KOPT-K1 (cell line): ENCODE data around the gene PHKB.
"Not testable (repeated sequence)": the region's sequence is repeated elsewhere in the genome, so short reads cannot be mapped to it uniquely, and the experiment has no call there.

Experiments used
- H3K27ac ChIP-seq: fragments of 200-600 bp; sonication (generic); 2 replicates; pipeline ENCODE4 v1.5.1; 2016; ENCODE audit warnings: antibody characterized with exemption, mild to moderate bottlenecking, low read depth, low read length; ENCODE audit not compliant: poor library complexity, severe bottlenecking
- H3K36me3 ChIP-seq: fragments of 200-600 bp; sonication (generic); 2 replicates; pipeline ENCODE4 v1.5.1; 2017; ENCODE audit warnings: antibody characterized with exemption, mild to moderate bottlenecking, low read length, moderate library complexity; ENCODE audit not compliant: insufficient read depth
- H3K9me3 ChIP-seq: fragments of 200-600 bp; sonication (generic); 2 replicates; pipeline ENCODE4 v1.5.1; 2017; ENCODE audit warnings: antibody characterized with exemption, low read length, mild to moderate bottlenecking; ENCODE audit not compliant: insufficient read depth, poor library complexity, severe bottlenecking

PHKB gene

DNA sequence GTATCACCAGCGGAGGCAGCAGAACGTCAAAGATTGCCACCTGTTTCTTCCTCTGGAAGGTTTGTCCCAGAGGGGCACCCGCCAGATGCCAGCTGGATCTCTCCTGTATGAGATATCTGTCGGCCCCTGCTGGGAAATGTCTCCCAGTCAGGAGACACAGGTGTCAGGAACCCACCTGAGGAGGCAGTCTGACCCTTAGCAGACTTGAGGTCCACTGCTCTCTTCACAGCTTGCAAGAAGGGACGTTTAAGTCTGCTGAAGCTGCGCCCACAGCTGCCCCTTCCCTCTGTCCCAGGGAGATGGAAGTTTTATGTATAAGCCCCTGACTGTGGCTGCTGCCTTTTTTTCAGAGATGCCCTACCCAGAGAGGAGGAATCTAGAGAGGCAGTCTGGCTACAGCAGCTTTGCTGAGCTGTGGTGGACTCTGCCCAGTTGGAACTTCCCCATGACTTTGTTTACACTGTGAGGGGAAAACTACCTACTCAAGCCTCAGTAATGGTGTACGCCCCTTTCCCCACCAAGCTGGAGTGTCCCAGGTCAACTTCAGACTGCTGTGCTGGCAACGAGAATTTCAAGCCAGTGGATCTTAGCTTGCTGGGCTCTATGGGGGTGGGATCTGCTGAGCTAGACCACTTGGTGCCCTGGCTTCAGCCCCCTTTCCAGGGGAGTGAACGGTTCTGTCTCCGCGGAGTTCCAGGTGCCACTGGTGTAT lies 92.9 kb downstream of the PHKB start:
- Histone ChIP-seq H3K36me3 (peaks cover 26% of the 10 kb centered on the region; the same call in 1 of the 2 replicates), H3K27ac (no peak overlapping the region), H3K9me3 (peaks cover 15% of the 10 kb centered on the region)

GRCh38 chr16:47554587-47554986 lies 93.5 kb downstream of the PHKB start:
- Histone ChIP-seq H3K9me3 (peaks cover 15% of the 10 kb centered on the region), H3K36me3 (peaks cover 21% of the 10 kb centered on the region; the same call in 1 of the 2 replicates)
- not testable (repeated sequence) for H3K27ac ChIP-seq

GRCh38 chr16:47561286-47561685 lies 100.2 kb downstream of the PHKB start:
- no peaks in the 10 kb centered on the region for H3K9me3 ChIP-seq
- H3K36me3 ChIP-seq: peaks cover 6% of the 10 kb centered on the region; the same call in 1 of the 2 replicates
- H3K27ac ChIP-seq: no peak overlapping the region

- peaks cover 6% of the 10 kb centered on the region; the same call in 1 of the 2 replicates for H3K36me3 ChIP-seq
- H3K27ac ChIP-seq: no peak overlapping the region
- no peaks in the 10 kb centered on the region for H3K9me3 ChIP-seq
Measured at GRCh38 chr16:47562366-47562765, 101.2 kb downstream of the PHKB start.

DNA sequence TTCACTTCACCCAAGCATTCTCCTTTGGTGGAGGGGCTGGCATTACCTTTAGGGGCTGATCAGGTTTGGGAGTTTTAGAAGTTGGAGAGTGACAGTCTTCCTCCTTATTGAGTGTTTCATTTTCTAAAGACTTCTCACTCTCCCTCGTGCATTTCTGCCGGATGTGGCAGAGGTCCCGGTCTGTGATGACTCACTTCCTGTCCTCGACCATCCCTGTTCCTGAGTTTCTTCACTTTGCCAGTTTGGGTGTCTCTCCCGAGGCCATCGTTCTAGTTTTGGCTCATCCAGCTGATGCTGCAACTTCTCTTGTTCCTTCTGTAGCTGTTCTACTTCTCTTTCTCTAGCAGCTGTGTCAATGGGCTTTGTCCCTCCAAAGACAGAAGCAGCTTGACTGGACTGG lies 104.3 kb downstream of the PHKB start:
- Histone ChIP-seq H3K9me3 (no peaks in the 10 kb centered on the region), H3K27ac (no peak overlapping the region), H3K36me3 (peaks cover 6% of the 10 kb centered on the region; the same call in 1 of the 2 replicates)

- Histone ChIP-seq H3K27ac (no peak overlapping the region), H3K36me3 (peaks cover 6% of the 10 kb centered on the region; the same call in 1 of the 2 replicates), H3K9me3 (no peaks in the 10 kb centered on the region)
Measured at GRCh38 chr16:47567321-47567720, 106.2 kb downstream of the PHKB start.

GRCh38 chr16:47568351-47568750 lies 107.2 kb downstream of the PHKB start:
- no peak overlapping the region for H3K27ac ChIP-seq
- no peaks in the 10 kb centered on the region for H3K9me3 ChIP-seq
- peaks cover 6% of the 10 kb centered on the region; the same call in 1 of the 2 replicates for H3K36me3 ChIP-seq

GRCh38 chr16:47571049-47571448 lies 109.9 kb downstream of the PHKB start:
- H3K36me3 ChIP-seq: peaks cover 2% of the 10 kb centered on the region; the same call in 1 of the 2 replicates

GRCh38 chr16:47571711-47572110 lies 110.6 kb downstream of the PHKB start:
- Histone ChIP-seq H3K9me3 (no peaks in the 10 kb centered on the region), H3K36me3 (no peaks in the 10 kb centered on the region; the same call in 1 of the 2 replicates), H3K27ac (no peak overlapping the region)

More at GRCh38 chr16:47571049-47571448, 109.9 kb downstream of the PHKB start:
- Histone ChIP-seq H3K9me3 (no peaks in the 10 kb centered on the region), H3K27ac (no peak overlapping the region)

DNA sequence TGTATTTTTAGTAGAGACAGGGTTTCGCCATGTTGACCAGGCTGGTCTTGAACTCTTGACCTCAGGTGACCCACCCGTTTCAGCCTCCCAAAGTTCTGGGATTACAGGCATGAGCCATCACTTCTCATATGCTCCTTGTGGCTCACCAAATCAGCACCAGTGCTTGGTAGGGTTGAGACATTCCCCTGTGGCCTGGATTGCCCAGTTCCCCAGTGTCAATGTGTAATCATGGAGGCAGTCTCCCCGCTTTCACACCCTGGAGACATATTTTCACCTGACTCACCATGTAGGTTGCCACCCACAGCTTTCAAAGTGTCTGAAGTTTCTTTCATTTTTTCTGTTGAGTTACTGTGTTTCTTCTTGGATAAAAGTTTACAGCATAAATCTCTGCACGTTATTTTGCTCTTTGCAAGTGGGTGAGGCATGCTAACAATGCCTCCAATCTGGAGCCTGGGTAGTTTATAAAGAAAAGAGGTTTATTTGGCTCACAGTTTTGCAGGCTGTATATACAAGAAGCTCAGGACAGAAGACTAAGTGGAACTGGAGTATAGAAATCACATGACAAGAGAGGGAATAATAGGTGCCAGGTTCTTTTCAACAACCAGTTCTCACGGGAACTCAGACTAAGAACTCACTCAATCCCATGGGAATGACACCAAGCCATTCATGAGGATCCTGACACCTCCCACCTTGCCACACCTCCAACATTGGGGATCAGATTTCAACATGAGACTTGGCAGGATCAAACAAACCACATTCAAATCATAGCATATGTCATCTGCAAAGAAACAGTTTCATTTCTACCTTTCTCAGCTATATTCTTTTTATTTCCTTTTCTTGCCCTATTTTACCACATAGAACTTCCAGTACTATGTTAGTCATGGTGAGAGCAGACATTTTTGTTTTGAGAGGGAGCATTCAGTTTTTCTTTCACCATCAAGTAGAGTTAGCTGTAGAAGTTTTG lies 113.2 kb downstream of the PHKB start:
- Histone ChIP-seq H3K27ac (no peak overlapping the region), H3K36me3 (no peaks in the 10 kb centered on the region), H3K9me3 (no peaks in the 10 kb centered on the region)

DNA sequence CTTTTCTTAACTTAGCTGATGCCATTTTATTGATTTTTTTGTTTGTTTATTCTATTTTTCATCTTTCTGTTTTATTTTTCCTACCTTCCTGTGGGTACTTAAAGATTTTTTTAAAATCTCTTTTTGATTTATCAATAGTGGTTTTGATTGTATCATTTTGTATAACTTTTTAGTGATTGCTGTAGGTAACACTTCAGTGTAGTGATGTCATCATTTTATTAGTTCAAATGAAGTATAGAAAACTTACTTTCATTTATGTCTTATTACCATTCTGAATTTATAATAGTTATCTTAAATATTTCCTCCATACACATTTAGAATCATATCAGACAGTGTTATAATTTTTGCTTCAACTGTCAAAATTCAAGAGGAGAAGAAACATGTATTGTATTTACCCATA lies 115.9 kb downstream of the PHKB start:
- Histone ChIP-seq H3K36me3 (peaks cover 5% of the 10 kb centered on the region; the same call in 1 of the 2 replicates), H3K9me3 (no peaks in the 10 kb centered on the region), H3K27ac (no peak overlapping the region)

DNA sequence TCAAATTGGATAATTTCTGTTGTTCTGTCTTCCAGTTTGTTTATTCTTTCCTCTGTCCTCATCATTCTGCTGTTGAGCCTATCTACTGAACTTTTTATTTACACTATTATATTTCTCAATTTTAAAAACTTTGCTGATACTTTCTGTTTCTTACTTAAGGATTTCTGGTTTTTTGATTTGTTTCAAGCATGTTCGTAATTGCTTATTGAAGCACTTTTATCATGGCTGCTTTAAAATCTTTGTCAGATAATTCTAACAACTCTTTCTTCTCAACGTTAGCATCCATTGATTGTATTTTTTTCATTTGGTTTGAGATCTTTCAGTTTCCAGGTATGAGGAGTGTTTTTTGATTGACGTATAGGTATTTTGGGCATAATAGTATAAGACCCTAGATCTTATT lies 116.9 kb downstream of the PHKB start:
- H3K9me3 ChIP-seq: no peaks in the 10 kb centered on the region
- peaks cover 5% of the 10 kb centered on the region; the same call in 1 of the 2 replicates for H3K36me3 ChIP-seq
- no peak overlapping the region for H3K27ac ChIP-seq

- no peak overlapping the region for H3K27ac ChIP-seq
- H3K36me3 ChIP-seq: peaks cover 5% of the 10 kb centered on the region; the same call in 1 of the 2 replicates
- H3K9me3 ChIP-seq: no peaks in the 10 kb centered on the region
Measured at GRCh38 chr16:47578573-47578972, 117.4 kb downstream of the PHKB start.

GRCh38 chr16:47581114-47581513 lies 120.0 kb downstream of the PHKB start:
- Histone ChIP-seq H3K27ac (no peak overlapping the region), H3K9me3 (no peaks in the 10 kb centered on the region), H3K36me3 (peaks cover 5% of the 10 kb centered on the region; the same call in 1 of the 2 replicates)
